ENCODE measurements around the gene ST7L. TPM values are rescaled to one million over a fixed set of nuclear protein-coding genes. Genes with fewer than 3 reads are reported as not detected.

The ST7L gene
- total RNA-seq, 1 experiment from 2014 or later = 17.5 TPM

DNA sequence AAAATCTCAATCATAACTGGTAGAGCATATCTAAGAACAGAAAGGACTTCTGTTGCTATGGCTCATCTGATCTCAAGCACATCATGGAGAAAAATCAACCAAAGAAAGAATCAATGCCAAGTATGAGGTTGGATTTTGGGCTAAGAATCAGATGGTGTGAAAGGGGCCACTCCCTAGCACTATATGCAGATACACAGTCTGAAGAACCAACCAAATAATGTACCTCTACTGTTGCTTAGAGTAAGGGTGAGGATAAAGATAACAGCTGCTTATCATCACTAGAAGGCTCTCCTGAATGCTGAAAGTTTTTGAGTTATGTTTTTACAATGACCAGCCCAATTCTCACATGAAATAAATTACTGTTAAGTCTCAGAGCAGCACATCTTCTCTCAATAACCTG lies 35.6 kb downstream of the ST7L start:
- Histone ChIP-seq H3K4me2 (ENCODE audit: low read length) (no peak overlapping the region), H3K27me3 (ENCODE audit: low read length) (no peaks in the 10 kb centered on the region), H3K9me2 (replicated peaks; ENCODE audit: low read length) (no peaks in the 10 kb centered on the region), H3K9ac (ENCODE audit: low read length) (no peak overlapping the region), H3K79me2 (ENCODE audit: low read length) (no peaks in the 10 kb centered on the region), H3K4me1 (ENCODE audit: insufficient read depth, low read length) (peaks cover 5% of the 10 kb centered on the region; the same call in 1 of the 2 replicates), H3K36me3 (ENCODE audit: low read depth, low read length) (peaks cover 20% of the 10 kb centered on the region), H3F3A (ENCODE audit: low read length, unreplicated experiment) (no peaks in the 10 kb centered on the region), H2AFZ (ENCODE audit: low read length) (no peak overlapping the region), H3K4me3 (ENCODE audit: low read length) (no peak overlapping the region), H3K9me3 (ENCODE audit: low read length) (peaks cover 7% of the 10 kb centered on the region), H4K20me1 (ENCODE audit: low read length) (no peaks in the 10 kb centered on the region), H3K27ac (ENCODE audit: low read length) (no peak overlapping the region)
- POLR2A ChIA-PET (ENCODE audit: unreplicated experiment) = interaction anchor here (0.6 kb wide), 1 partner anchor 54 kb away, joined by 4 read pairs; no protein-coding TSS in a partner anchor
- CTCF ChIA-PET = interaction anchor here (0.6 kb wide), 1 partner anchor 189 kb away, joined by 4 read pairs; no protein-coding TSS in a partner anchor
- no TSS peak for BruUV-seq (replicated peaks)
- no peak for ATAC-seq
- DNase-seq = no peak
- intact Hi-C loops (cut with micrococcal nuclease) = no loop called here
- TF ChIP-seq EZH2phosphoT487 (IDR thresholded peaks at IDR 0.05; ENCODE audit: borderline replicate concordance, low read length) (no peak), EZH2 (IDR thresholded peaks at IDR 0.05; ENCODE audit: low read length, unreplicated experiment) (no peak)
- TF ChIP-seq, protein P1, sequence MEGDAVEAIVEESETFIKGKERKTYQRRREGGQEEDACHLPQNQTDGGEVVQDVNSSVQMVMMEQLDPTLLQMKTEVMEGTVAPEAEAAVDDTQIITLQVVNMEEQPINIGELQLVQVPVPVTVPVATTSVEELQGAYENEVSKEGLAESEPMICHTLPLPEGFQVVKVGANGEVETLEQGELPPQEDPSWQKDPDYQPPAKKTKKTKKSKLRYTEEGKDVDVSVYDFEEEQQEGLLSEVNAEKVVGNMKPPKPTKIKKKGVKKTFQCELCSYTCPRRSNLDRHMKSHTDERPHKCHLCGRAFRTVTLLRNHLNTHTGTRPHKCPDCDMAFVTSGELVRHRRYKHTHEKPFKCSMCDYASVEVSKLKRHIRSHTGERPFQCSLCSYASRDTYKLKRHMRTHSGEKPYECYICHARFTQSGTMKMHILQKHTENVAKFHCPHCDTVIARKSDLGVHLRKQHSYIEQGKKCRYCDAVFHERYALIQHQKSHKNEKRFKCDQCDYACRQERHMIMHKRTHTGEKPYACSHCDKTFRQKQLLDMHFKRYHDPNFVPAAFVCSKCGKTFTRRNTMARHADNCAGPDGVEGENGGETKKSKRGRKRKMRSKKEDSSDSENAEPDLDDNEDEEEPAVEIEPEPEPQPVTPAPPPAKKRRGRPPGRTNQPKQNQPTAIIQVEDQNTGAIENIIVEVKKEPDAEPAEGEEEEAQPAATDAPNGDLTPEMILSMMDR (conservative IDR thresholded peaks at IDR 0.05; ENCODE audit: low read depth, low read length) = no peak

DNA sequence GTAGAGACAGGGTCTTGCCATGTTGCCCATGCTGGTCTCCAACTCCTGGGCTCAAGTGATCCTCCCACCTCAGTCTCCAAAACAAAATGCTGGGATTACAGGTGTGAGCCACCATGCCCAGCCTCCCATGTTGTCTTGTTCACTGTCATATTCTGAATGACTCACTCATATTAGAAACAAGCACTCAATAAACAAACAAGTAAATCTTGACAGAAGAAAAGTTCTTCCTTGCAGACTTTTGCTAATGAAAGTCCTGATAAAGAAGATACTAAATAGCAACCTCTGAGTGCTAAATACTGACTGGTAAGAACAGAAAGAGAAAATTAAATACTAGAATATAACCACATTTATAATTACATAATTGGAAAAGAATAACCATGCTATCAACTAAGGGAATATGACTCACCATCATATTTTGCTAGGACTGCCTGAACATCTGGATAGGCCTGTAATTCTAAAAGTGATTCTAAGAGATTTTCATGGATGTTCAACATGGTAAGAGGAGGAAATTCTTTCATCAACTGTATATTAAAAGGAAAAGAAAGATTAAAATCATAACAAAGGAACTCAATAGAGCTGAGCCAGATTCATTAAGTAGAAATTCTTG lies 37.3 kb downstream of the ST7L start:
- no peaks in the 10 kb centered on the region for H3K27me3 ChIP-seq (ENCODE audit: low read length)
- DNase-seq (no peak), ATAC-seq (peak; percentile 71)
- H4K20me1 ChIP-seq (ENCODE audit: low read length) = no peaks in the 10 kb centered on the region
- ChIA-PET CTCF (no interaction called here), POLR2A (ENCODE audit: unreplicated experiment) (no interaction called here)
- H3K4me1 ChIP-seq (ENCODE audit: insufficient read depth, low read length) = peaks cover 5% of the 10 kb centered on the region; the same call in 1 of the 2 replicates
- no peaks in the 10 kb centered on the region for H3K9me2 ChIP-seq (replicated peaks; ENCODE audit: low read length)
- no peak overlapping the region for H3K9ac ChIP-seq (ENCODE audit: low read length)
- H3K4me2 ChIP-seq (ENCODE audit: low read length) = no peak overlapping the region
- TF ChIP-seq EZH2 (IDR thresholded peaks at IDR 0.05; ENCODE audit: low read length, unreplicated experiment) (no peak), EZH2phosphoT487 (IDR thresholded peaks at IDR 0.05; ENCODE audit: borderline replicate concordance, low read length) (no peak)
- TF ChIP-seq, protein P1 (conservative IDR thresholded peaks at IDR 0.05; ENCODE audit: low read depth, low read length) = no peak
- intact Hi-C loops (cut with micrococcal nuclease) = no loop called here
- H3K36me3 ChIP-seq (ENCODE audit: low read depth, low read length) = peaks cover 16% of the 10 kb centered on the region; the same call in 1 of the 2 replicates
- H3K4me3 ChIP-seq (ENCODE audit: low read length) = no peak overlapping the region
- H3K79me2 ChIP-seq (ENCODE audit: low read length) = no peaks in the 10 kb centered on the region
- no peaks in the 10 kb centered on the region for H3K9me3 ChIP-seq (ENCODE audit: low read length)
- no peaks in the 10 kb centered on the region for H3F3A ChIP-seq (ENCODE audit: low read length, unreplicated experiment)
- BruUV-seq (replicated peaks) = no TSS peak
- no peak overlapping the region for H3K27ac ChIP-seq (ENCODE audit: low read length)
- H2AFZ ChIP-seq (ENCODE audit: low read length) = no peak overlapping the region

DNA sequence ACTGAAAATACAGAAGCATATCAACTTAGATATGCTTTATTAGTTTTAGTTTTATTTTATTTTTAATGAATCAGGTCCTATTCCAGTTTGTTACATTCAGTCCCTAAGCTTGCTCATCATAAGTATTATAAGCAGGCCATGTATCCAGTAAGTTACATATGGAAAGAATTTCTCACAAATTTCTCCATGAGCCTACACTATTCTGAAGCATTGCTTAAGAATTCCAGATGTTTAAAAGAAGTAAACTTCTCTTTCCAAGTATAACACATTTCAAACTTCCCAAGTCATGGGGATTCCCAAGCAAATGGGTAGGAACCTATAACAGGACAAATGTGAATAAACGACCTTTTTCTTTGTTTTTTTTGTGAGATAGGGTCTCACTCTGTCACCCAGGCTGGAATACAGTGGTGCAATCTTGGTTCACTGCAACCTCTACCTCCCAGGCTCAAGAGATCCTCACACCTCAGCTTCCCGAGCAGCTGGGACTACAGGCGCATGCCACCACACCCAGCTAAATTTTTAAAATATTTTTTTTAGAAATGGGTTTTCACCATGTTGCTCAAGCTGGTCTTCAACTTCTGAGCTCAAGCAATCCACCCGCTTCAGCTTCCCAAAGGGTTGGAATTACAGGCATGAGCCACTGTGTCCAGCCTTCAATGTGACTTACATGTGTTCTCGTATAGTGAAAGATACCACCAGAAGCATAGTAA lies 39.0 kb downstream of the ST7L start:
- Histone ChIP-seq H3K79me2 (ENCODE audit: low read length) (no peaks in the 10 kb centered on the region), H3K9ac (ENCODE audit: low read length) (no peak overlapping the region), H3K9me2 (replicated peaks; ENCODE audit: low read length) (no peaks in the 10 kb centered on the region), H3K4me3 (ENCODE audit: low read length) (no peak overlapping the region), H3K4me1 (ENCODE audit: insufficient read depth, low read length) (peaks cover 19% of the 10 kb centered on the region), H3K4me2 (ENCODE audit: low read length) (no peak overlapping the region), H3K36me3 (ENCODE audit: low read depth, low read length) (peaks cover 16% of the 10 kb centered on the region; the same call in 1 of the 2 replicates), H3K9me3 (ENCODE audit: low read length) (no peaks in the 10 kb centered on the region), H3F3A (ENCODE audit: low read length, unreplicated experiment) (peaks cover 4% of the 10 kb centered on the region), H2AFZ (ENCODE audit: low read length) (no peak overlapping the region), H3K27me3 (ENCODE audit: low read length) (no peaks in the 10 kb centered on the region), H4K20me1 (ENCODE audit: low read length) (no peaks in the 10 kb centered on the region), H3K27ac (ENCODE audit: low read length) (no peak overlapping the region)
- BruUV-seq (replicated peaks) = no TSS peak
- intact Hi-C loops (cut with micrococcal nuclease) = no loop called here
- ChIA-PET CTCF (no interaction called here), POLR2A (ENCODE audit: unreplicated experiment) (no interaction called here)
- ATAC-seq (no peak), DNase-seq (no peak)
- TF ChIP-seq, protein P1 (conservative IDR thresholded peaks at IDR 0.05; ENCODE audit: low read depth, low read length) = no peak
- no peak for TF ChIP-seq EZH2phosphoT487 (IDR thresholded peaks at IDR 0.05; ENCODE audit: borderline replicate concordance, low read length)
- TF ChIP-seq EZH2 (IDR thresholded peaks at IDR 0.05; ENCODE audit: low read length, unreplicated experiment) = no peak

All from PC-3 (cell line).